Testis (tissue), 3 donors: ENCODE results near the gene AKR1C2. TPM values are rescaled to one million over a fixed set of nuclear protein-coding genes. Genes with fewer than 3 reads are reported as not detected.
"Not testable (repeated sequence)": the region's sequence is repeated elsewhere in the genome, so short reads cannot be mapped to it uniquely, and the experiment has no call there.

ENCODE experiments used
- DNase-seq: peaks from one replicate; pipeline ENCODE4 v3.0.0-alpha.2; 2019
- H3K27ac ChIP-seq, 2 donors: fragments of 200-600 bp; sonication (generic); one replicate each; pipeline ENCODE4 v1.5.1; 2019
- H3K27me3 ChIP-seq: fragments of 200-600 bp; sonication (generic); one replicate; pipeline ENCODE4 v1.5.1; 2019
- H3K36me3 ChIP-seq: fragments of 200-600 bp; sonication (generic); one replicate; pipeline ENCODE4 v1.5.1; 2017; ENCODE audit warnings: low read depth; ENCODE audit errors: missing control alignments
- H3K4me1 ChIP-seq: fragments of 200-600 bp; sonication (generic); one replicate; pipeline ENCODE4 v1.5.1; 2019
- H3K4me3 ChIP-seq, 2 donors: fragments of 200-600 bp; sonication (generic); one replicate each; pipeline ENCODE4 v1.5.1; 2017 to 2019
- H3K9me3 ChIP-seq: fragments of 200-600 bp; sonication (generic); one replicate; pipeline ENCODE4 v1.5.1; 2017
- CTCF ChIP-seq, 3 experiments: fragments of 450-650 bp in 2 of 3; fragments of 200-600 bp in 1 of 3; sonication (generic) in 1 of 3; IDR thresholded peaks; one replicate each; pipeline ENCODE4 v1.5.1; 2016 to 2019; ENCODE audit warnings: antibody characterized with exemption in 3 of 3, mild to moderate bottlenecking in 2 of 3, moderate library complexity in 1 of 3
- POLR2A ChIP-seq: fragments of 450-650 bp; IDR thresholded peaks from one replicate; pipeline ENCODE4 v1.6.1; 2017; ENCODE audit warnings: antibody characterized with exemption, mild to moderate bottlenecking, moderate library complexity
- WGBS, 2 donors: methylation state at CpG; one replicate each; pipeline ENCODE4 v1.1.5; 2018; 5-methylcytosine and 5-hydroxymethylcytosine counted together
- intact Hi-C: fragments of 100-400 bp; cut with DNase I; formaldehyde crosslinking; loops from one replicate; pipeline ENCODE4 v1.15.1; 2023; ENCODE audit warnings: low total_unique reads
- polyA plus RNA-seq: library from polyadenylated mRNA; stranded (reverse); fragments of 350-450 nt; fragmentation: Illumina TruSeq; extraction: RNeasy Lipid Tissue Mini Kit (QIAGEN cat#74804); gene quantifications from one replicate; pipeline ENCODE4 v1.2.3, GENCODE V29; 2014; ENCODE audit warnings: low read depth, low replicate concordance; ENCODE audit not compliant: insufficient read depth
- total RNA-seq, 2 donors: library from RNA; depleted of rRNA; stranded (reverse); fragments of >200 nt; gene quantifications; one replicate each; pipeline ENCODE4 v1.2.3, GENCODE V29; 2016

The AKR1C2 gene
- total and polyA plus RNA-seq, 3 donors from 2014 or later: 5.8 to 35.5 (median 8.7) TPM

DNA sequence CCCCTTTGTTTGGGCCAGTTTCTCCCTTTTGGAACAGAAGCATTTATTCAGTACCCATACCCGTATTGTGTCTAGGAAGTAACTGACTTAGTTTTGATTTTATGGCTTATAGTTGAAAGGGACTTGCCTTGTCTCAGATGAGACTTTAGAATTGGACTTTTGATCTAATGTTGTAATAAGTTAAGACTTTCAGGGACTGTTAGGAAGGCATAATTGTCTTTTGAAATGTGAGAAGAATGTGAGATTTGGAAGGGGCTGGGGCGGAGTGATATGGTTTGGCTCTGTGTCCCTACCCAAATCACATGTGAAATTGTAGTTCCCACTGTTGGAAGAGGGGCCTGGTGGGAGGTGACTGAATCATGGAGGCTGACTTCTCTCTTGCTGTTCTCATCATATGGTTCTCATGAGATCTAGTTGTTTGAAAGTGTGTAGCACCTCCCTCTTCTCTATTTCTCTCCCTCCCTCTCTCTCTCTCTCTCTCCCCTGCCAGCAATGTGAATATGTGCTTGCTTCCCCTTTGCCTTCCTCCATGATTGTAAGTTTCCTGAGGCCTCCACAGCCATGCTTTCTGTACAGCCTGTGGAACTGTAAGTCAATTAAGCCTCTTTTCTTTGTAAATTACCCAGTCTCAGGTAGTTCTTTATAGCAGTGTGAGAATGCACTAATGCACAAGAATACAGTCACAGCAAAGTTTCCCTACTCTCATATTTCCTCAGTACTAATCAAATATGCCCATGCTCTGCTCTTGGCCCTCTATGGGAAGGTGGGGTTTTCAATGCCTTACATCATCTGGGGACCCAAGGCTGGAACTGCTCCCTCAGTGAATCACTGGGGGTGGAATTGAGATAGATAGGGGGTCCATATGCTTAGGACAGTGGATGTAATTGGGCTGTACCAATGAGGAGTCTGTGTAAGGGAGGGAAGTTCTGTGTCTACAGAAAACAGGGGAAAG, 57.6 kb downstream of the AKR1C2 start:
- WGBS, 2 donors: 68 to 95% methylated on average over 2 of the region's 2 CpGs
- intact Hi-C loops: no loop called here
- no peak overlapping the region for H3K4me3 ChIP-seq
- peaks cover 25% of the 10 kb centered on the region for H3K4me1 ChIP-seq
- H3K9me3 ChIP-seq: no peaks in the 10 kb centered on the region
- no peak overlapping the region for H3K27ac ChIP-seq
- TF ChIP-seq CTCF (IDR thresholded peaks at IDR 0.05) (no peak), POLR2A (no peak)
- no peaks in the 10 kb centered on the region for H3K27me3 ChIP-seq
- H3K36me3 ChIP-seq: no peaks in the 10 kb centered on the region
- no peak for DNase-seq

DNA sequence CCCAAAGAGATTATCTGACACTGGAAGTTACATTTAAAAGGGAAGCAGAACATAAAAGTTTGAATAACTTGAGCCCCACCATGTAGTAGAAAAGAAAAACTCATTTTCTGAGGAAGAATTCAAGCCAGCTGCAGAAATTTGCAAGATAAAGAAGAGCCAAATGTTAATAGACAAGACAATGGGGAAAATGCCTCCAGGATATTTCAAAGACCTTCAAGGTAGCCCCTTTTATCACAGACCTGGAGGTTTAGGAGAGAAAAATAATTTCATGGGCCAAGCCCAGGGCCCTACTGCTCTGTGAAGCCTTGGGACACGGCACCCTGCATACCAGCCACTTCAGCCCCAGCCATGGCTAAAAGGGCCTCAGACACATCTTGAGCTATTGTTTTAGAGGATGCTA, 58.8 kb downstream of the AKR1C2 start:
- Histone ChIP-seq H3K36me3 (no peaks in the 10 kb centered on the region), H3K9me3 (no peaks in the 10 kb centered on the region), H3K27me3 (no peaks in the 10 kb centered on the region), H3K27ac (no peak overlapping the region), H3K4me3 (no peak overlapping the region), H3K4me1 (peaks cover 25% of the 10 kb centered on the region)
- WGBS, 2 donors: 67 to 88% methylated on average over 1 of the region's 1 CpG
- intact Hi-C loops: no loop called here
- TF ChIP-seq CTCF (IDR thresholded peaks at IDR 0.05) (no peak), POLR2A (no peak)
- DNase-seq: no peak

DNA sequence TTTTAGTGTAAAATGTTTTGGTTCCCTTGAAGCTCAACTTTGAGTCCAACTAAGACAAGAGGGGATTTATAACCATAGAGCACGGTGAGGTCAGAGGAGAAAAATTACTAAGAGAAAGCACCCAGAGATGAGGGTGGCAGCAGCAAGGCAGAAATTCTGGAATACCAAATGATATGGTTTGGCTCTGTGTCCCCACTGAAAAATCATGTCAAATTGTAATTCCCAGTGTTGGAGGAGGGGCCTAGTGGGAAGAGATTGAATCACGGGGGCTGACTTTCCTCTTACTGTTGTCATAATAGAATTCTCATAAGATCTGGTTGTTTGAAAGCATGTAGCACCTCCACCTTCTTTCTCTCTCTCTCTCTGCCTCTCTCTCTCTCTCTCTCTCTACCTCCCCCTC, 59.8 kb downstream of the AKR1C2 start:
- Histone ChIP-seq H3K9me3 (no peaks in the 10 kb centered on the region), H3K4me3 (no peak overlapping the region), H3K36me3 (no peaks in the 10 kb centered on the region), H3K27ac (peak overlapping the region in 1 of 2 donors; percentile 72), H3K4me1 (peaks cover 25% of the 10 kb centered on the region), H3K27me3 (no peaks in the 10 kb centered on the region)
- 65 to 74% methylated on average over 2 of the region's 2 CpGs for WGBS, 2 donors
- TF ChIP-seq CTCF (IDR thresholded peaks at IDR 0.05) (no peak), POLR2A (no peak)
- intact Hi-C loops: no loop called here
- DNase-seq: no peak

DNA sequence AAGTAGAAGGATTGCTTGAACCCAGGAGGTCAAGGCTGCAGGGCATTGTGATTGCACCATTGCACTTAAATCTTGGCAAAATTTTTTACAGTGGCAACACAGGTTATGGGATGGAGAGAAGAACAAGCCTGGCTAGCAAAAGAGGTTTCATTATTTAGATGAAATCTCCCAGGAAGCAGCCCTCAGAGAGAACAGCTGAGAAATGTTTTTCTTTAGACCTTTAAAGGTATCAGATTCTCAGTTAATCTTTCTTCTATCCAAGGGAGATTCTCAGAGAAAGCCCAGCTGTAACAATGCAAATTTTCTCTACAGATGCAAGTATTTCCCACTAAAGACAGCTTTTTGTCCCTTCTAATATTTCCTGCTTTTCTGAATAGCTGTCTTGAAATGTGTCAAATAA, 60.2 kb downstream of the AKR1C2 start:
- DNase-seq, intact Hi-C loops, H3K36me3 ChIP-seq, H3K4me3 ChIP-seq, H3K9me3 ChIP-seq, H3K27me3 ChIP-seq: not testable (repeated sequence)
- Histone ChIP-seq H3K4me1 (peaks cover 24% of the 10 kb centered on the region), H3K27ac (peak overlapping the region in 1 of 2 donors; percentile 72)

DNA sequence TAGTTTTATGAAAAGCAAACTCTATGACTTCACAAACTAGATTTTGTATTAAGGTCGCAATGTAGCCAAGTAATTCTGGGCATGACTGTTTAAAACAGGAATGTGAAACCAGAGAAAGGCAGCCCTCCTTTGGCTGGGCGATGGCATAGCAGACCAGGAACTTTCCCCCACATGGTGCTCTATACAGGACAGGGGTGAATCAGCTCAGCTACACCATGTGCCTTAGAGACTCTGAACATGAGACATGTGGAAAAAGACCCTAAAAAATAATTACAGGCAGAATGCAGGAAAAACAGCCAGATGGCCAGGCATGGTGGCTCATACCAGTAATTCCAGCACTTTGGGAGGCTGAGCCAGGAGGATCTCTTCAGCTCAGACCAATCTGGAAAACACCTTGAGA, 60.7 kb downstream of the AKR1C2 start:
- H3K27me3 ChIP-seq, H3K36me3 ChIP-seq, intact Hi-C loops, H3K4me3 ChIP-seq, H3K9me3 ChIP-seq: not testable (repeated sequence)
- DNase-seq: peak; percentile 54
- 45 to 55% methylated on average over 2 of the region's 2 CpGs for WGBS, 2 donors
- Histone ChIP-seq H3K27ac (peak overlapping the region in 1 of 2 donors; percentile 72), H3K4me1 (peaks cover 19% of the 10 kb centered on the region)
- peak in 2 of 3 experiments; percentile 17 to 25 for TF ChIP-seq CTCF (IDR thresholded peaks at IDR 0.05)
